Muscle of leg (tissue), 11 donors: ENCODE results near the gene GPC5. TPM values are rescaled to one million over a fixed set of nuclear protein-coding genes. Genes with fewer than 3 reads are reported as not detected.

Experiments used
- DNase-seq: peaks from one replicate; pipeline ENCODE4 v3.0.0; 2013
- H3K27ac ChIP-seq: one replicate; pipeline ENCODE4 v1.5.1; 2013; ENCODE audit warnings: mild to moderate bottlenecking, low read length, control low read depth
- H3K27me3 ChIP-seq: one replicate; pipeline ENCODE4 v1.6.1; 2013; ENCODE audit warnings: low read length; ENCODE audit not compliant: control insufficient read depth, insufficient read depth
- H3K36me3 ChIP-seq: one replicate; pipeline ENCODE4 v1.6.1; 2013; ENCODE audit warnings: low read length; ENCODE audit not compliant: control insufficient read depth, insufficient read depth
- H3K4me1 ChIP-seq: one replicate; pipeline ENCODE4 v1.6.1; 2013; ENCODE audit warnings: low read length; ENCODE audit not compliant: control insufficient read depth, insufficient read depth
- H3K4me3 ChIP-seq: one replicate; pipeline ENCODE4 v1.5.1; 2013; ENCODE audit warnings: low read length, control low read depth
- H3K9me3 ChIP-seq: replicated peaks from 2 replicates; pipeline ENCODE4 v1.6.1; 2013; ENCODE audit warnings: low read depth, low read length; ENCODE audit not compliant: control insufficient read depth
- WGBS: methylation state at CpG from one replicate; pipeline ENCODE4 v1.1.5; 2013; ENCODE audit warnings: missing lambda C conversion rate; ENCODE audit not compliant: insufficient coverage; 5-methylcytosine and 5-hydroxymethylcytosine counted together
- polyA plus RNA-seq, 8 donors: library from polyadenylated mRNA; unstranded; fragments of 120-200 nt; gene quantifications; one replicate each; pipeline versions ENCODE4 v1.2.1 to v1.2.3, GENCODE V29; 2013; ENCODE audit warnings: inconsistent platforms in 1 of 8, low replicate concordance in 1 of 8; ENCODE audit not compliant: insufficient read length in 8 of 8, insufficient read depth in 1 of 8
- total RNA-seq: library from RNA; stranded (reverse); fragments of 120-200 nt; gene quantifications from one replicate; pipeline ENCODE4 v1.2.4, GENCODE V29; 2013

The GPC5 gene
- total and polyA plus RNA-seq, 9 donors = 0.15 to 2.1 (median 0.40) TPM

GRCh38 chr13:91355826-91356710, 42.4 kb upstream of the GPC5 start:
- DNase-seq = no peak
- Histone ChIP-seq H3K36me3 (peaks cover 19% of the 10 kb centered on the region), H3K4me1 (peaks cover under 1% of the 10 kb centered on the region), H3K9me3 (no peaks in the 10 kb centered on the region), H3K27ac (no peak overlapping the region), H3K27me3 (no peaks in the 10 kb centered on the region), H3K4me3 (no peak overlapping the region)
- 90% methylated on average over 3 of the region's 6 CpGs for WGBS

- H3K27ac ChIP-seq = no peak overlapping the region
- 73% methylated on average over 5 of the region's 6 CpGs for WGBS
- H3K36me3 ChIP-seq = peaks cover 15% of the 10 kb centered on the region
Observed at GRCh38 chr13:91356919-91357612, 41.4 kb upstream of the GPC5 start.

DNA sequence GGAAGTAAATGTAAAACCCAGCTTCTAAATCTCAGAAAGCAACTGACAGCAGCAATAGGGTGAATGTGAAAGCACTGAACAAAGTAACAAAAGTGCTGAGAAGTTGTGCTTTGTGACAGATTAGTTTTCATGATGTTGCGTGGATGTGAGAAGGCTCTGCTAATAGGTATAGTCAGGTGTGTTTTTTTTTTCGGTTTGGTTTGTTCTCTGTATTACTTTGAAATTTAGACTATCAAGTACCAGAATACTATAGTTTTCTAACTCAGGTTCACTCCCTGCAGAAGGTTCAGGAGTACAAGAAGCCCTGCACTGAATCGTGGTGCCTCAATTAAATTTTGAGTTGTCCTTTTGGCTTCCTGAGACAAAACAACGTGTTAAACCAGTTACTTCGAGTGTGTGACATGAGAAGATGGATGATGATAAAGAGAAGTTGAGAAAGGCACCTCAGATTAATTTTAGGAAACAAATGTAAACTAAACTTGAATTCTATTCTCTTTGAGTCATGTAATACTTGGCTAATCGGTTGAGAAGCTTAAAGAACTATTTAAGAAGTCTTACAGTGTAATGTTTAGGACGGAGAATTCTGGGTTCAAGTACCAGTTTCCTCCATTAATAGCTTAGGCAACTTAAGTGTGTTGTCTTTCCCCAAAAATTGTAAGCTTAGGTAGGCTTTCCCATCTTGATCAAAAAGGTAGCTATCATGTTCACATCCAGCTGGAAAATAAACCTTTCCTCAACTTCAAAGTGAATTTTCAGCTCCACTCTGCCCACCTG, 40.6 kb upstream of the GPC5 start:
- peaks cover 12% of the 10 kb centered on the region for H3K36me3 ChIP-seq
- H3K4me3 ChIP-seq = no peak overlapping the region
- H3K4me1 ChIP-seq = no peaks in the 10 kb centered on the region
- H3K27me3 ChIP-seq = no peaks in the 10 kb centered on the region
- no peaks in the 10 kb centered on the region for H3K9me3 ChIP-seq
- H3K27ac ChIP-seq = no peak overlapping the region
- WGBS = no CpG with 5 or more reads among the region's 7 CpGs
- DNase-seq = no peak

More at GRCh38 chr13:91356919-91357612, 41.4 kb upstream of the GPC5 start:
- Histone ChIP-seq H3K27me3 (no peaks in the 10 kb centered on the region), H3K4me3 (no peak overlapping the region), H3K4me1 (no peaks in the 10 kb centered on the region), H3K9me3 (no peaks in the 10 kb centered on the region)
- no peak for DNase-seq

DNA sequence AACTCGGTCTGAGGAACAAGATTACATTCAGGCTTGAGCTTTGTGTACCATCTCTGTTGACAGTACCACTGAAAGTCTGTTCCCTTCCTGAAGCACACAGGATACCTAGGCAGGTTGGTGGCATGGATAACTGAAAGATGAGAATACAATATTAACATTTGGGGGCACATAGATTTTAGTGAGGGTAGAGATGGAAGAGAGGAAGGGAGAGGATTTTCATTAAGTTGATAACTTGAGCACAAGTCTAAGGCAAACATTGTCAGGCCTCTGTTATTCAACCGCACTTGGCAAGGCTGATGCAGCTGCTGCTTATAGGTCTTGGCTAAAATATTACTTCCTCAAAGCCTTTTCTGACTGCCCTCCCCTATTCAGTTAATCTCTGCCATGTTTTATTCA, 40.0 kb upstream of the GPC5 start:
- Histone ChIP-seq H3K9me3 (no peaks in the 10 kb centered on the region), H3K4me3 (no peak overlapping the region), H3K27me3 (no peaks in the 10 kb centered on the region), H3K4me1 (no peaks in the 10 kb centered on the region), H3K36me3 (peaks cover 10% of the 10 kb centered on the region), H3K27ac (no peak overlapping the region)
- 63% methylated on average over 2 of the region's 2 CpGs for WGBS
- peak; percentile 28 for DNase-seq

DNA sequence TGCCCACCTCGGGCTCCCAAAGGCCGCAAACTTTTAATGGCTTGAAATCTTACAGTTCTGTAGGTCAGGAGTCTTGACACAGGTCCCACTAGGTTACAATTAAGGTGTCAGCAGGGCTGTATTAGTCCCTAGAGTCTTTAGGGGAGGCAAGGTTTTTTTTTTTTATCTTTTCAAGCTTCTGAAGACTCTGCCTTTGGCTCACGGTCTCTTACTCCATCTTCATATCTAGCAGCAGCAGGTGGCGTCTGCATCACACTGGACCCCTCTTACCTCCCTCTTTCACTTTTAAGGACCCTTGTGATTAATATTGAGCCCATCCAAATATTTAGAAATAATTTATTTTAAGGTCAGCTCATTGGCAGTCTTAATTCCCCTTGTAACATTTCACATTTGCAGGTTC, 39.3 kb upstream of the GPC5 start:
- DNase-seq = no peak
- WGBS = 77% methylated on average over 2 of the region's 4 CpGs

GRCh38 chr13:91359631-91360030, 38.8 kb upstream of the GPC5 start:
- H3K9me3 ChIP-seq = no peaks in the 10 kb centered on the region
- no peaks in the 10 kb centered on the region for H3K4me1 ChIP-seq
- peaks cover 7% of the 10 kb centered on the region for H3K36me3 ChIP-seq
- no peak for DNase-seq
- no peaks in the 10 kb centered on the region for H3K27me3 ChIP-seq
- WGBS = no CpG with 5 or more reads among the region's 3 CpGs
- no peak overlapping the region for H3K27ac ChIP-seq
- no peak overlapping the region for H3K4me3 ChIP-seq

More for the DNA sequence above, 39.3 kb upstream of the GPC5 start:
- no peaks in the 10 kb centered on the region for H3K9me3 ChIP-seq
- no peak overlapping the region for H3K27ac ChIP-seq
- no peaks in the 10 kb centered on the region for H3K4me1 ChIP-seq
- no peak overlapping the region for H3K4me3 ChIP-seq
- peaks cover 7% of the 10 kb centered on the region for H3K36me3 ChIP-seq
- no peaks in the 10 kb centered on the region for H3K27me3 ChIP-seq

DNA sequence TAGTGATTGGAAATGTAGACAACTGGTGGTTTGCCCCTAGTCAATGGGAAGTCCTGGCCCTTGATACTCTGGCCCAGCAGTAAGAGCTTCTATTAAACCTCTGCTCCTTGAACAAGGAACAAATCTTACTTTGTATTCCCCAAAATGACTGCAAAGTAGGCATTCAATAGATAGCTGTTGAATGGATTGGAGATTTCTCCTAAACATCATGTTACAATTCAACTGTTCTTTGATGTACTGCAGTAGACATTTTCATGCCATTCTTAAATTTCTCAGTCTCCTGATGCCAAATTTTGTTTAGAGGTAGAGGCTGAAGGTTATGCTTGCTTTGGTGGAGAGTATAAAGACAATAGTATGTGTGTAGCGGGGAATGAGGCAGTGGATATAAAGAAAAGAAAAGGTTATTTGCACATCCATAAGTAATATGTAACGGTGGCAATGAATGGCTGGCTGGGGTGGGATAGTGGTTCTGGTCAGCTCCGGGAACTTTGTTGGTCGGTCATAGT, 38.1 kb upstream of the GPC5 start:
- DNase-seq = no peak
- Histone ChIP-seq H3K4me1 (no peaks in the 10 kb centered on the region), H3K4me3 (no peak overlapping the region), H3K9me3 (no peaks in the 10 kb centered on the region), H3K36me3 (peaks cover 7% of the 10 kb centered on the region), H3K27me3 (no peaks in the 10 kb centered on the region), H3K27ac (no peak overlapping the region)
- 88% methylated on average over 4 of the region's 4 CpGs for WGBS

GRCh38 chr13:91361755-91362271, 36.6 kb upstream of the GPC5 start:
- WGBS = no CpG with 5 or more reads among the region's 1 CpG
- H3K4me1 ChIP-seq = no peaks in the 10 kb centered on the region
- DNase-seq = no peak
- no peak overlapping the region for H3K27ac ChIP-seq
- H3K4me3 ChIP-seq = no peak overlapping the region
- H3K27me3 ChIP-seq = no peaks in the 10 kb centered on the region
- peaks cover 3% of the 10 kb centered on the region for H3K36me3 ChIP-seq
- H3K9me3 ChIP-seq = no peaks in the 10 kb centered on the region

GRCh38 chr13:91362908-91363307, 35.5 kb upstream of the GPC5 start:
- Histone ChIP-seq H3K4me3 (no peak overlapping the region), H3K36me3 (no peaks in the 10 kb centered on the region), H3K9me3 (no peaks in the 10 kb centered on the region), H3K4me1 (no peaks in the 10 kb centered on the region), H3K27me3 (no peaks in the 10 kb centered on the region), H3K27ac (no peak overlapping the region)
- no CpG with 5 or more reads among the region's 1 CpG for WGBS
- no peak for DNase-seq
